Measurements from ENCODE around the gene NR1D2.

GRCh38 chr3:24004171-24004938 lies 59.3 kb downstream of the NR1D2 start:
- TF ChIP-seq POLR2A (IDR thresholded peaks at IDR 0.05) (no peak), CTCF (IDR thresholded peaks at IDR 0.05) (no peak), EP300 (IDR thresholded peaks at IDR 0.05) (no peak)
